ENCODE results near the gene ASAP3. TPM values are rescaled to one million over a fixed set of nuclear protein-coding genes. Genes with fewer than 3 reads are reported as not detected.
"Not testable (repeated sequence)": the region's sequence is repeated elsewhere in the genome, so short reads cannot be mapped to it uniquely, and the experiment has no call there.

Gene ASAP3
- total RNA-seq, 1 donor from 2014 or later: 10.0 TPM

DNA sequence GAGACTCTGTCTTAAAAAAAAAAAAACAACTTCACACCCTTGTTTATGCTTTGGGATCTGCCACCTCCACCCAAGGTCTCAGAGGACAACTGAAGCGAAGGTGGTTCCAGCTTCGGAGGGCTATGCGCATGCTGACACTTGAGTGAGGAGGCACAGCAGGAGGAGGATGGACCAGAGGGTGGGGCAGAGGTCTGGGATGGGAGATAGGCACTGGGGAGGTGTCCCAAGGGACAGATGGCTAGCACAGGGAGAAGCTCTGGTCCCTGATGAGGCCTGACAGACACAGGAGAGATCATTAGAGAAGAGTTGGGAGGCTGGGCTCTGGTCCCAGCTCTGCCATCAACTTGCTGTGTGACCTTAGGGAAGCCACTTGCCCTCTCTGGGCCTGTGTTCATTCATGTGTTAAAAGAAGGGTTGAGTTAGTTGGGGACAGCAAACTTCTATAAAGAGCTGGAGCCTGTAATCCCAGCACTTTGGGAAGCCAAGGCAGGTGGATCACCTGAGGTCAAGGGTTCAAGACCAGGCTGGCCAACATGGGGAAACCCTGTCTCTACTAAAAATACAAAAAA lies 30.2 kb upstream of the ASAP3 start:
- no peak for DNase-seq

DNA sequence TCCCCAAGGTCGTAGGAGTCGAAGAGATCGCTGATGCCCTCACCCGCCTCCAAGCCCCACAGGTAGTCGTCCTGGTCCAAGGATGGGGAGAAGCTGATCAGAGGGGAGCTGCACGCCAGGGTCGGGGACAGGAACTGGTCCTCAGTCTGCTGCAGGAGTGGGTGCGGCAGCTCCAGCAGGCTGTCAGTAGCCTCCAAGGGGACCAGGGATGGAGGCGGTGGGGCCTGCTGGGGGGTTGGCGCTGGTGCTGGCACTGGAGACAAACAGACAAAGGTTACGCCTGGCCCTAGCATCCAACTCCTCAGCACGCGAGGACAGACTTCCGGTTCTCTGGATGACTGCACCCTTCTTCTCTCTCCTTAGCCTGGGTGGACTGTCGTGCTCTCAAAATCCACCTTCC lies 25.9 kb upstream of the ASAP3 start:
- DNase-seq: no peak

DNA sequence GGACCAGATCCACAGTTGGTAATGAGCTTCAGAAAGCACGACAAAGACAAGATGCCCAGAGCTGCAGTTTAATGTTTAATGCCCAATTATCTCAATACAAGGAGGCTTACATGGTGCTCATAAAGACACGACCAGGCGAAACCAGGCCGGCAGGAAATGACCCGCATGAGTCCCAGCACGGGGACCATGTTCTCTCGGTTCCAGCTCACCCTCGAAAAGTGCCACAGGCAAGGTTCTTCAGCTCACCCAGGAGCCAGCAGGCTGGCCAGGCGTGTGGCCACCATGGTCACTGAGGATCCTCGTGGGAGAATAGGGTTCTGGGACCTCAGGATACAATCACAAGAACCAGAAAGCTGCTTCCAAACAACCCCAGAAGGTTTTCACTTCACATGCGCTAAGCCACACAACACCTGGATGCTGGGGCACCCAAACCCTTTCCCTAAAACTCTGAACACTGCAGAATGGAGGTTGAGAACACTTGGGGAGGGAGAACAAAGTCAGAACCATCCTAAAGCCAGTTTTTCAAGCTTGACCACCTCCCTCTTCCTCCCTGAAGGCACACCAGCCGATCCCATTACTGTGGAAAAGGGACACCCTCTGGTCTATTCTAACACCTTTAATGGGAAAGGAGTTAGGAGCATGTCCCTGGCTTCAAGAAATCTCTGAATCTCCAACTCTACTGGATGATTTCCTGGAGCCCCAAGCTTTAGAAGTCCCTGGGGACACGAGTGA lies 22.6 kb upstream of the ASAP3 start:
- no peak for DNase-seq

DNA sequence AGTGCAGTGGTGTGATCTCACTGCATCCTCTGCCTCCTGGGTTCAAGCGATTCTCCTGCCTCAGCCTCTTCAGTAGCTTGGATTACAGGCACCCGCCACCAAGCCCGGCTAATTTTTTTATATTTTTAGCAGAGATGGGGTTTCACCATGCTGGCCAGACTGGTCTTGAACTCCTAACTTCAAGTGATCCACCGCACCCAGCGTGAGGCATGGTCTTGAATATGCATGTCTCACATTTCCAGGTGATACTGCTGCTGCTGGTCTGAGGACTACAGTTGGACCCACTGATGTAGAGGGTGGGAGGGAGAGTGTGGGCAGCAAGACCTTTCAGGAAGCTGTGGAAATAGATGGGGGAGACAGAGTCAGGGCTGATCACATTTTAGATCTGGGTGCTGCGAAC lies 21.9 kb upstream of the ASAP3 start:
- no peak for DNase-seq

DNA sequence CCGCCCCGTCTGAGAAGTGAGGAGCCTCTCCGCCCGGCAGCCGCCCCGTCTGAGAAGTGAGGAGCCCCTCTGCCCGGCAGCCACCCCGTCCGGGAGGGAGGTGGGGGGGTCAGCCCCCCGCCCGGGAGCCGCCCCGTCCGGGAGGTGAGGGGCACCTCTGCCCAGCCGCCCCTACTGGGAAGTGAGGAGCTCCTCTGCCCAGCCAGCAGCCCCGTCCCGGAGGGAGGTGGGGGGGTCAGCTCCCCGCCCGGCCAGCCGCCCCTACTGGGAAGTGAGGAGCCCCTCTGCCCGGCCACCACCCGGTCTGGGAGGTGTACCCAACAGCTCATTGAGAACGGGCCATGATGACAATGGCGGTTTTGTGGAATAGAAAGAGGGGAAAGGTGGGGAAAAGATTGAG lies 20.2 kb upstream of the ASAP3 start:
- DNase-seq: not testable (repeated sequence)

DNA sequence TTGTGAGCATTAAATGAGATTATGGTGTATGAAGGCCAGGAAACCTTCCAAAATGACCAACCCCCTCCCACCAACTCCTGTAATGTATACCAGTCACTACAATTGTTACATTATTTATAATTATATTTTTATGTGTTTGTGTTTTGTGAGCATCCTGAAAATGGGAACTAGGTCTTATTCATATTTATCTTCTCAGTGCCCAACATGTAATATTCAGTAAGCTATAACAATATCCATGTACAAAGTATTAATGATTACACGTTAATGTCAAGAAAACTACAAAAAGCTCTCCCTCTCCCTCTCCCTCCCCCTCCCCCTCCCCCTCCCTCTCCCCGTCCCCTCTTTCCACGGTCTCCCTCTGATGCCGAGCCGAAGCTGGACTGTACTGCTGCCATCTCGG lies 19.0 kb upstream of the ASAP3 start:
- DNase-seq: no peak

DNA sequence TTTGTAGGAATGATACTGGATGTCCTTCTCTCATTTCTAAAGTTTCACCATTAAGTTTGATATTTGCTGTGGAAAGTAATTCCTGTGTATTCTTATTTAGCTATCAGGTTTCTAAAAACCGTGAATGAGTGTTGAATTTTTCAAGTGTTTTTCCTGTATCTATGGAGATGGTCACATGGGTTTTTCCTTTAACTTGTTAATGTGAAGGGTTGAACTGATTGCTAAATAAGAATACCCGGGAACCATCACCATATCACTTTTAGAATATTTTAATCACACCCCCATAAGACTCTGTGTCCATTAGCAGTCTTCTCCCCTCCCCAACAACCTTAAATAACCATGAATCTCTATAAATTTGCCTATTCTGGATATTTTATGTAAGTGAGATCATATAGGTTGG lies 16.5 kb upstream of the ASAP3 start:
- DNase-seq: no peak

DNA sequence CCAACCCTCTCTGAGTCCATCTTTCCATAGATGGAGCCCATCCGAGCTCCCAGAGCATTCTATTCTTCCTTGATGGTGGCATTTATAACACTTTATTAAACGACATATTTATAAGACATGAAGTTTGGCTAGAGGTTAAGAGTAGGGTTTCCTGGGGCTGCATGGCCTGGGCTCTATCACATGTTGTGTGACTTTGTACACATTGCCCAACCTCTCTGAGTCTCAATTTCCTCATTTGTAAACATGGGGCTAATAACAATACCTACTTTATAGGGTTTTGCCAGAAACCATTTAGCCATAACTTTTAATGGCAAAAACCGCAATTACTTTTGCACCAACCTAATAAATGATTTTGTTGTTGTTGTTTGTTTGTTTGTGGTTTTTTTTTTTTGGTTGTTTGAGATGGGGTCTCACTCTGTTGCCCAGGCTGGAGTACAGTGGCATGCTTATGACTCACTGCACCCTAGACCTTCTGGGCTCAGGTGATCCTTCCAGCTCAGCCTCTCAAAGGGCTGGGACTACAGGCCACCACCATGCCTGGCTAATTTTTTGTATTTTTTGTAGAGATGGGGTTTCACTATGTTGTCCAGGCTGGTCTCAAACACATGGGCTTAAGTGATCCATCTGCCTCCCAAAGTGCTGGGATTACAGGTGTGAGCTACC lies 13.9 kb upstream of the ASAP3 start:
- DNase-seq: no peak

DNA sequence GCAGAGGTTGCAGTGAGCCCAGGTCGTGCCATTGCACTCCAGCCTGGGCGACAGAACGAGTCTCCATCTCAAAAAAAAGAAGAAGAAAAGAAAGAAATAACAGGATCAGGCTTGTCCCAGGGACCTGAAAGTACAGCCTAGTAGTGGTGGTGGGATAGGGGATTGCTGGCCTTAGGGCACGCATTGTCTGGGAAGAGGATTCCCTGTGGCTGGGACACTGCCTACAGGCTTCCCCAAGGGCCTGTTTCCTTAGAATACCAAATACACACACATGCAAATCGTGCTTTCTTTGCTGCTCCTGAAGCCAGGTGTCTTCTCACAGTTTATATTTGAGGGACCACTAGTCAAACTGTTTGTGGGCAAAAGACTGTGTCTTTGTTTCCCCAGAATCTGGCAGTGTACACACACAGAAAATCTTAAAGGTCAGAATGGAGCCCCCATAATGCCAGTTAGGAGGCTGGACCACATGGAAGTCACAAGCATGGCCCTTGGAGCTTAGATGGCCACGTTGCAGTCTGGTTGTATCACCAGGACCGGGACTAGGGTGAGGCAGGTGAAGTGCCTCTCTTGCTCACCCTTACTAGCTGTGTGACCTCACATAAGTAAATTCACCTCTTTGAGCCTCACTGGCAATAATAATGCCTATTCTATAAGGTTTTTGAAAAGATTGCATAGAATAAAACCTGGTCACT lies 12.7 kb upstream of the ASAP3 start:
- no peak for DNase-seq

DNA sequence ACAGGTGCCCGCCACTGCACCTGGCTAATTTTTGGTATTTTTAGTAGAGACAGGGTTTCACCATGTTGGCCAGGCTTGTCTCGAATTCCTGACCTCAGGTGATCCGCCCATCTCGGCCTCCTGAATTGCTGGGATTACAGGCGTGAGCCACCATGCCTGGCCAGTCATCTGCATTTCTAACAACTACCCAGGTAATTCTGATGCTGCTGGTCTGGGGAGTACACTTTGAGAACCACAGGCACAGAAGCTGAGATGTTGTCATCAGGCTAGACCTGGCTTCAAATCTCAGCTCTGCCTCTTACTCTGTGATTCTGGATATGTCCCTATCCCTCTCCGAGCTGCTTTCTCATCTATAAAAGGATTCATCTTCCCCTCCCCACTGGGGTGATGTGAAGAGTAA lies 10.9 kb upstream of the ASAP3 start:
- not testable (repeated sequence) for DNase-seq

DNA sequence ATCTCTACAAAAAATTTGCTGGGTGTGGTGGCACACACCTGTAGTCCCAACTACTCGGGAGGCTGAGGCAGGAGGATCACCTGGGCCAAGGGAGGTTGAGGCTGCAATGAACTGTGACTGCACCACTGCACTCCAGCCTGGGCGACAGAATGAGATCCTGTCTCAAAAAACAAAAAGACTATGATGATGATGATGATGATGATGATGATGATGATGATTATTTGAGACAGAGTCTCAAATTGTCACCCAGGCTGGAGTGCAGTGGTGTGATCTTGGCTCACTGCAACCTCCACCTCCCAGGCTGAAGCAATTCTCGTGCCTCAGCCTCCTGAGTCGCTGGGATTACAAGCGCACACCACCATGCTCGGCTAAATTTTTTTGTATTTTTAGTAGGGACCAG lies 8.8 kb upstream of the ASAP3 start:
- not testable (repeated sequence) for DNase-seq

DNA sequence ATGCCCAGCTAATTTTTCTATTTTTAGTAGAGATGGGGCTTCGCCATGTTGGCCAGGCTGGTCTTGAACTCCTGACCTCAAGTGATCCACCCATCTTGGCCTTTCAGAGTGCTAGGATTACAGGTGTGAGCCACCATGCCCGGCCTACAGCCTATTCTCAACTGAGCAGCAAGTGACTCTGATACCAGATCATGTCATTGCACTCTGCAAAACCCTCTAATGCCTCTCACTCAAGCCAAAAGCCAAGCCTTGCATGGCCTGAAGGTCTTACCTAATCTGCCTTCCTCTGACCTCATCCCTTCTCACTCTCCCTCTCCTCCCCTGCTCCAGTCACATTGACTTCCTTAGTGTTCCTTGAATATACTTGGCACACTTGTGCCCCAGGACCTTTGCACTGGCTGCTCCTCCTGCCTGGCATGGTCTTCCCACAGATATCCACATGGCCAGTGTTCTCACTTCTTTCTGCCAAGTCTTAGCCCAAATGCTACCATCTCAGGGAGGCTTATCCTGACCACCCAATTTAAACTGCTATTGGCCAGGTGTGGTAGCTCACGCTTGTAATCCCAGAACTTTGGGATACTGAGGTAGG lies 8.2 kb upstream of the ASAP3 start:
- no peak for DNase-seq

DNA sequence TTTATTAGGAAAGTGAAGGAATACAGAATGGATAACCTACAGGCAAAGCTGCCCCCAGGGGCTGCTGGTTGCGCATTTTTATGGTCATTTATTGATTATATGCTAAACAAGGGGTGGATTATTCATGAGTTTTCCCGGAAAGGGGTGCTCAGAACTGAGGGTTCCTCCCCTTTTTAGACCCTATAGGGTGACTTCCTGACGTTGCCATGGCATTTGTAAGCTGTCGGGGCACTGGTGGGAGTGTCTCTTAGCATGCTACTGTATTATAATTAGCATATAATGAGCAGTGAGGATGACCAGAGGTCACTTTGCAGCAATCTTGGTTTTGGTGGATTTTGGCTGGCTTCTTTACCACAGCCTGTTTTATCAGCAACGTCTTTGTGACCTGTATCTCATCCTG lies 5.9 kb upstream of the ASAP3 start:
- DNase-seq: no peak

DNA sequence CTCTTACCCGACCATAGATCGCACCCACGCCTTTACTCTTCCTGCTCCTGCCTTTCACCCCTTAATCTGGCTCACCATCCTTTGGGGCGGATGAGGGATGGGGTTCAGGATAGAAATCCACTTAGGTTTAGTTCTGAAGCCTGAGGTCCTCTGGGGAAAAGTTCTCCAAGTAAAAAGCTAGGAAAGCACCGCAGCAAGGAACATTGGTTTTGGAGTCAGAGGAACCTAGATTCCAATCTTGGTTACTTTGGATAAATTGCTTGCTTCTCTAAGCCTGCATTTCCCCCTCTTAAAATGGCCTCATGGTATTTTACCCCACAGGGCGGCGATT lies 988 bp upstream of the ASAP3 start:
- no peak for DNase-seq

DNA sequence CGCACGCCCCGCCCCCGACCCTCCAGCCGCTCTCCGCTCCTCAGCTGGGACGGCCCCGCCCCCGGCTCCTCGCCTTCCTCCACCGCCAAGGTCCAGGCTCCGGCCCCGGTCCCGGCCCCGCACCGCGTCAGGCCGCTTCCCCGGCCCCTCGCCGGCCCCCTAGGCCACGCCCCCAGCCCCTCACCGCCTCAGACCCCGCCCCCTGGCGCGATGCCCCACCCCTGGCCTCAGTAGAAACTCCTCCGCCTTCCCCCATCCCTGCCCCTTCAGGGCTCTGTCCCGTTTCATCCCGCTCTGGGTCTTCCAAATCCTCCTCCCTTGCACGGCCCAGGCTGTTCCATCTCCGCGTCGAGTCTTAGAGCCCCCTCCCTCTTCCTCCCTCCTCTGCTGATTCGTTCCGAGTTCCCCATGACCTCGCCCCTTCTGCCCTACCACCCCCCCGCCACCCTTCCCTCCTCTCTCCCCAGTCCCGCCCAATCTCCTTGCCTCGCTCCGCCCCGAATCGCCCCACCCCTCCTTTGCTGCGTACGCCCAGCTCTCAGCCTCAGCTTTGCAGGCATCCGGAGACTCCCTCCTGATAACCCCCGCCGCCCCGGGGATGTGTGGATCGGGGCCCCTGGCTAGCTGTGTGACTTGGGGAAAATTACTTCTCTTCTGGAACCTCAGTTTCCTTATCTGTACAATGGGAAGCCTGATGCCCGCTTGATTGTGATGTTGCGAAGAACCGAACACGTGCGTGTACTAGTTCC lies 448 bp upstream of the ASAP3 start:
- DNase-seq: peak; percentile 61

DNA sequence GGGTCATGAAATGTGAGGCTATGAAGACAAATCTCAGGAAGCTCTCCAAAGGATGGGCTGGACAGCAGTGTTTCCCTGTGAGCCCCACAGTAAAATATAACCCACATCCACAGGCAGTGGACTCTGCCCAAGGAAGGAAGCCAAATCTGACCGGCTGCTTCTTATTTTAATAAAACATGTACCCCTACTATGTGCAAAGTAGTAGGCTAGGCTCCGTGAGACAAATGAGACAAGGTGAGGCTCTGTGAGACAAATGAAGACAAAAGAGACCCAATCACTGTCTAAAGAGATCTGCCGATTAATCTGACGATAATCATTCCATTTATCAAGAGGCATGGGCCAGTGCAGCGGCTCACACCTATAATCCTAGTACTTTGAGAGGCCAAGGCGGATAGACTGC lies 2.1 kb downstream of the ASAP3 start:
- no peak for DNase-seq

DNA sequence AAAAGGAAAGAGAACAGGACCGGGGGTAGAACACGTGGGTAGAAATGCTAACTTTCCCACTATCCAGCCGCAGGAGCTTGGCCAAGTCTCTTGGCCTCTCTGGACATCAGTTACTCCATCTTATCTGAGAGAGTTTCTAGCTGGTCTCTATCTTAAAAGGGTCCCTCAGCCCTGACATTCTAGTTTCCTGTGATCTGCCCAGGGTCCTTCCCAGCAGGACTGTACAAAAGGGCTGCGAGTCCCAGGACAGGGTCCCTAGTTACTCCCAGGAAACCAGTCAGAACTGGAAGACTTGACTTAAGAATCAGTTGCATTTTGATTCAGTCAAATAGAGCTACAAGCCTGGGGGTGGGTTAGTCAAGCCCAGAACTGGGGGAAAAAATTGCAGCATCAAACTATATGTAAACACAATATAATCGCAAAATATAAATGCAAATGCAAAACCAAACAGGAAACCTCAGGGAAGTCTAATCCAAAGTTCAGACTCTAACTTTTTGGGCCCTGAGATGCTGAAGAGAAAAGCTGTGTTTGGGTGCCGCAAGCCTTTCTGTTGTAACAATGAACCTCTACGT lies 2.9 kb downstream of the ASAP3 start:
- DNase-seq: no peak

DNA sequence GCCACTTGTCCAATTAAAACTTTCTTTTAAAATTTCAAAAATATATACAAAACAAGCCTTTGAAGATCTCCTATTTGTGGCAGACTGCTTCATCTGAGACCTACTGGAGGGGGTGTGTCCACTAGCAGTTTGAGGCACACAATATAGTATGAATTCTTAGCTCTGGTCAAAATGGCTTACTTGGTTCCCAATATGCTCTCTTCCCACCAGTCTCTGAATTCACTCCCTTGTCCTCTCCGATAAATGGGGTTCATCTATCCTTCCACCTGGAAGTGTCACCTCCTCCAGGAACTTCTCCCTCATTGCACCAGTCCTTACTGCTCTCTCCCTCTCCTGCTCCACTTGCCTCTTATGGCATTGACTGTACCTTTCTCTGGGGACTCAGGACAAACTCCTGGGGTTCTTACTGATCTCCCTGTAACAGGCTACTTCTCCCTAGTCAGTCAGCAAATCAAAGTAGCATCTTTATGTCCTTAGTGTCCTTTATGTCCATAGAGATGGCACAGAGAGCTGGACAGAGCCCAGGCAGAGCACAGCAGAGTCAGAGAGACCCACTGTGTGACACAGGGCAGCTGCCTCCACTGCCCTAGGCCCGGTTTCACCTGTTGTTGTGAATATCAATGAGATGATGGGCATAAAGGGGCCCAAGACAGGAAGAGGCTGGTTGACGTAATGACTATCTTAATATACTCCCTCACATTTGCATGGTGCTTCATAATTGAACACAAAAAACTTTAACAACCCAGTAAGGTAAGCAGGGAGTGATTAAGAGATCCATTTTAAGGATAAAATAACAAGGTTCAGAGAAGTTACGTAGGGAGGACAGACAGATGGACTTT lies 3.6 kb downstream of the ASAP3 start:
- no peak for DNase-seq

DNA sequence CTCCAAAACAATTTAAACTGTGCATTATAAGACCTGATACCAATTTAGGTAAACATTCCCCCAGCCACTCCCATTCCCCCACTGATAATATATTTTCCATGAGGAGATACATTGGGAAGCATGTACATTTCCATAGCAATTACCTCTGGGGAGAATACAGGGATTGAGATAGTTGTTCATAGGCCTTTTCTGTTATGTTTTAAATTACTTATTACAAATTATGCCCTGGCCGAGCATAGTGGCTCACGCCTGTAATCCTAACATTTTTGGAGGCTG lies 4.4 kb downstream of the ASAP3 start:
- DNase-seq: no peak

DNA sequence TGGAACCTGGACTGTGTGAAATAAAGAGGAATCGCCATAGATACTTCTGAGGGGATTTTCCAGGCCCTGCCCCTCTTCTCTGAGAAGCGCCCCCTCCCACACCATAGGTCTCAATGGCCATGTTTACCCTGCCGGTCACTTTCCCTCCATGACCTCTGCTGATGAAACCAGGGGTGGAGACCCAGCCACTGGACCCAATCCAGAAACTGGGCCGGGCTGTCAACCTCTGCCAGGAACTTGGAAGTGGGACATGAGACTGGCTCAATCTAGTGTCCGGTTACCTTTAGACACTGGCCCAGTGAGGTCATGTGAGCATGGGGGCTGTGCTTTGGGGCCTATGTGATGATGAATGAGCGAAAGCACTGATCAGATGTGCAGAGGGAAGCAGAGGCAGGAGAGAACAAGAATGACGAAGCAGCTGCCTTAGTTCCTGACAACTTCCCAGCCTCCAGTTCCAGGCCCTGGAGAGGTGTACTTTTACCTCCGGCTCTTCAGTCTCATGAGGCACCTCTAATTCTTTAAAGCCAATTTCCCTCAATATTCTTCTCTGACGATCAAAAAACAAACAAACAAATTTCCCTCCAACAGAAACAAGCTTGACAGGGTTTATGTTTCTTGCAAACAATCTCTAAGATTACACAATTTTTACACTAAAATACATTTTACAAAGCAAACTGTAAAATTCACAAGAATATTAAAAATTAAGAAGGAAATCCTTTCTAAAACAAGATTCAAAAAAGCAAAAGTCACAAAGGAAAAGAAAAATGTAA lies 4.9 kb downstream of the ASAP3 start:
- DNase-seq: peak; percentile 7
